ENCODE measurements around the gene SYNDIG1L. TPM values are rescaled to one million over a fixed set of nuclear protein-coding genes. Genes with fewer than 3 reads are reported as not detected.

Gene SYNDIG1L
- total and polyA plus RNA-seq, 2 of the 13 experiments (the other 11 are each of a cell fraction or from before 2014, with no cell fraction given), result 0.04 TPM; not detected in 1

GRCh38 chr14:74400031-74400685 lies 25.9 kb downstream of the SYNDIG1L start (continued):
- TF ChIP-seq DMTF1 (CRISPR knock-in tag; IDR thresholded peaks at IDR 0.05), result no peak
- no peak for TF ChIP-seq HNRNPL (IDR thresholded peaks at IDR 0.05; ENCODE audit: low read depth, low read length)
- TF ChIP-seq KDM1A (CRISPR knock-in tag; IDR thresholded peaks at IDR 0.05), result no peak
- no peak for TF ChIP-seq SUZ12 (IDR thresholded peaks at IDR 0.05; ENCODE audit: low read depth, low read length)
- TF ChIP-seq ONECUT2 (CRISPR knock-in tag; IDR thresholded peaks at IDR 0.05), result no peak
- TF ChIP-seq MZF1 (CRISPR knock-in tag; IDR thresholded peaks at IDR 0.05; ENCODE audit: borderline replicate concordance), result no peak
- TF ChIP-seq ZNF10 (CRISPR knock-in tag; IDR thresholded peaks at IDR 0.05; ENCODE audit: borderline replicate concordance, low read depth), result no peak
- TF ChIP-seq ZNF180 (CRISPR knock-in tag; IDR thresholded peaks at IDR 0.05; ENCODE audit: borderline replicate concordance, low read depth), result no peak

DNA sequence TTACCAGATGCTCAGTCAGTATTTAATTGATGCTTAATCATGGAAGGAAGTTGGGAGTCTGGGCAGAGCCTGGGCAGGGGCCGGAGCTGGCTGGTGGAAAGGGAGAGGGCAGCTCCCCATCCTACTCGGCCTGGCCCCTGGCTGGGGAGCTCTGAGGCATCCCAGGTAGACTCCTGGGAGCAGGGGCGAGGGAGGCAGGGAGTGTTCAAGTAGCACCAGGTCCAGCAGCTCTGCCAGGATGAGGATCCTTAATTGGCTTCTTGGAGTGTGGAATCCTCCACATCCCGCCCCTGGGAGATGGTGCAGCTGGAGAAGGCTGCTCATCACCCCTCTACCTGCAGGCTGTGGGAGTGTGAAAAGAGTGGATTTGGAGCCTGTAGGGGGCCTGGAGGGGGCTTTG lies 30.9 kb downstream of the SYNDIG1L start:
- Histone ChIP-seq H3K4me1 (ENCODE audit: insufficient read depth, low read length) (no peaks in the 10 kb centered on the region), H3K27ac (ENCODE audit: extremely low read length, insufficient read depth, low read length) (no peak overlapping the region), H2AFZ (ENCODE audit: low read length) (no peak overlapping the region), H3K79me2 (ENCODE audit: insufficient read depth, low read length) (no peaks in the 10 kb centered on the region), H3K4me2 (ENCODE audit: low read depth, low read length) (no peak overlapping the region), H3K36me3 (replicated peaks in 1 of 2; ENCODE audit: control insufficient read depth in 1 of 2, insufficient read depth in 2 of 2, low read length in 2 of 2) (no peaks in the 10 kb centered on the region), H3K27me3 (ENCODE audit: control insufficient read depth in 1 of 2, insufficient read depth in 2 of 2, low read length in 2 of 2) (peaks cover 5 to 55% of the 10 kb centered on the region in 2 experiments; a peak in 3 of 5 replicates), H3K4me3 (replicated peaks in 1 of 3; ENCODE audit: insufficient read depth in 1 of 3, low read depth in 2 of 3, low read length in 3 of 3) (no peak overlapping the region), H4K20me1 (ENCODE audit: insufficient read depth, low read length) (no peaks in the 10 kb centered on the region), H3K9me3 (ENCODE audit: low read length) (no peaks in the 10 kb centered on the region), H3K9ac (ENCODE audit: insufficient read depth, low read depth, low read length) (no peak overlapping the region)
- ChIA-PET POLR2A (no interaction called here), CTCF (ENCODE audit: low intra/inter-chr PET ratio, low total read pairs) (no interaction called here)
- TF ChIP-seq ZNF484 (CRISPR knock-in tag; IDR thresholded peaks at IDR 0.05; ENCODE audit: borderline replicate concordance, low read depth), result no peak
- no peak for TF ChIP-seq CCDC6 (CRISPR knock-in tag; IDR thresholded peaks at IDR 0.05)
- TF ChIP-seq, protein P1, sequence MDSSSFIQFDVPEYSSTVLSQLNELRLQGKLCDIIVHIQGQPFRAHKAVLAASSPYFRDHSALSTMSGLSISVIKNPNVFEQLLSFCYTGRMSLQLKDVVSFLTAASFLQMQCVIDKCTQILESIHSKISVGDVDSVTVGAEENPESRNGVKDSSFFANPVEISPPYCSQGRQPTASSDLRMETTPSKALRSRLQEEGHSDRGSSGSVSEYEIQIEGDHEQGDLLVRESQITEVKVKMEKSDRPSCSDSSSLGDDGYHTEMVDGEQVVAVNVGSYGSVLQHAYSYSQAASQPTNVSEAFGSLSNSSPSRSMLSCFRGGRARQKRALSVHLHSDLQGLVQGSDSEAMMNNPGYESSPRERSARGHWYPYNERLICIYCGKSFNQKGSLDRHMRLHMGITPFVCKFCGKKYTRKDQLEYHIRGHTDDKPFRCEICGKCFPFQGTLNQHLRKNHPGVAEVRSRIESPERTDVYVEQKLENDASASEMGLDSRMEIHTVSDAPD (CRISPR knock-in tag; IDR thresholded peaks at IDR 0.05), result no peak
- TF ChIP-seq ZBTB42 (CRISPR knock-in tag; IDR thresholded peaks at IDR 0.05), result no peak
- TF ChIP-seq, protein P2, sequence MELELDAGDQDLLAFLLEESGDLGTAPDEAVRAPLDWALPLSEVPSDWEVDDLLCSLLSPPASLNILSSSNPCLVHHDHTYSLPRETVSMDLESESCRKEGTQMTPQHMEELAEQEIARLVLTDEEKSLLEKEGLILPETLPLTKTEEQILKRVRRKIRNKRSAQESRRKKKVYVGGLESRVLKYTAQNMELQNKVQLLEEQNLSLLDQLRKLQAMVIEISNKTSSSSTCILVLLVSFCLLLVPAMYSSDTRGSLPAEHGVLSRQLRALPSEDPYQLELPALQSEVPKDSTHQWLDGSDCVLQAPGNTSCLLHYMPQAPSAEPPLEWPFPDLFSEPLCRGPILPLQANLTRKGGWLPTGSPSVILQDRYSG (CRISPR knock-in tag; IDR thresholded peaks at IDR 0.05), result no peak
- TF ChIP-seq ZNF431 (CRISPR knock-in tag; IDR thresholded peaks at IDR 0.05; ENCODE audit: borderline replicate concordance, low read depth), result no peak
- no peak for TF ChIP-seq NFE2L2 (IDR thresholded peaks at IDR 0.05; ENCODE audit: low read length)
- TF ChIP-seq SMYD3 (CRISPR knock-in tag; IDR thresholded peaks at IDR 0.05), result no peak
- no peak for TF ChIP-seq ZNF816 (CRISPR knock-in tag; IDR thresholded peaks at IDR 0.05; ENCODE audit: borderline replicate concordance)
- WGBS (ENCODE audit: low lambda C conversion rate), result 0% methylated on average over 3 of the region's 4 CpGs
- BruUV-seq (replicated peaks), result no TSS peak
- intact Hi-C loops (cut with micrococcal nuclease; ENCODE audit: unreplicated experiment) (no loop called here), in situ Hi-C loops (cut with HindIII; ENCODE audit: extremely low pct_ligation_motif_present, low pct_unique_long_range_greater_than_20kb) (no loop called here)
- ATAC-seq, result no peak
- DNase-seq (ENCODE audit: low spot score), result no peak
- no peak for FAIRE-seq
